ENCODE results near the gene NUDT4.
"Not testable (repeated sequence)": the region's sequence is repeated elsewhere in the genome, so short reads cannot be mapped to it uniquely, and the experiment has no call there.

NUDT4 gene

DNA sequence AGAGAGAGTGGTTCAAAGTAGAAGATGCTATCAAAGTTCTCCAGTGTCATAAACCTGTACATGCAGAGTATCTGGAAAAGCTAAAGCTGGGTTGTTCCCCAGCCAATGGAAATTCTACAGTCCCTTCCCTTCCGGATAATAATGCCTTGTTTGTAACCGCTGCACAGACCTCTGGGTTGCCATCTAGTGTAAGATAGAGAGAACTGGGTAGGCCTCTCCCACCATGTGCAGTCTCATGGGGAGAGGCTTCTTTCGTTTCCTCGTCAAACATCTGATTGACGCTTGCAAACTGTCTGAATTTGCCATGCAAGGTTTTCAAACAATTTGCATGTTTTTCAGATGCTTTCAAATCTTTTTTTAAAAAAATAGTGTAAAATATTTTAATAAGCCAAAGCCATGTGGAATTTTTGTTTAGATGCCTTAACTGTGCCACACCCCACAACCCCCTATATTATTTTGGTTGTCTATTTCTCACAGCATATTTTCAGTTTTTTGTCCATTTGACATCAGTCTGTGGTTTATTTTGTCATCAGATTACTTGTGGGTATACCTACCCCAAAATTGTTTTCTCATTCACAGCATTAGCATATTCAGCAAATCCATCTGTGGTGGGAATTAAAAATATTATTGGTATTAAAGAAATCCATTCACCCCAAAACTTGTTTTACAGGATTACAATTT, 21.6 kb downstream of the NUDT4 start:
- not testable (repeated sequence) for DNase-seq (ENCODE audit: low read depth)

DNA sequence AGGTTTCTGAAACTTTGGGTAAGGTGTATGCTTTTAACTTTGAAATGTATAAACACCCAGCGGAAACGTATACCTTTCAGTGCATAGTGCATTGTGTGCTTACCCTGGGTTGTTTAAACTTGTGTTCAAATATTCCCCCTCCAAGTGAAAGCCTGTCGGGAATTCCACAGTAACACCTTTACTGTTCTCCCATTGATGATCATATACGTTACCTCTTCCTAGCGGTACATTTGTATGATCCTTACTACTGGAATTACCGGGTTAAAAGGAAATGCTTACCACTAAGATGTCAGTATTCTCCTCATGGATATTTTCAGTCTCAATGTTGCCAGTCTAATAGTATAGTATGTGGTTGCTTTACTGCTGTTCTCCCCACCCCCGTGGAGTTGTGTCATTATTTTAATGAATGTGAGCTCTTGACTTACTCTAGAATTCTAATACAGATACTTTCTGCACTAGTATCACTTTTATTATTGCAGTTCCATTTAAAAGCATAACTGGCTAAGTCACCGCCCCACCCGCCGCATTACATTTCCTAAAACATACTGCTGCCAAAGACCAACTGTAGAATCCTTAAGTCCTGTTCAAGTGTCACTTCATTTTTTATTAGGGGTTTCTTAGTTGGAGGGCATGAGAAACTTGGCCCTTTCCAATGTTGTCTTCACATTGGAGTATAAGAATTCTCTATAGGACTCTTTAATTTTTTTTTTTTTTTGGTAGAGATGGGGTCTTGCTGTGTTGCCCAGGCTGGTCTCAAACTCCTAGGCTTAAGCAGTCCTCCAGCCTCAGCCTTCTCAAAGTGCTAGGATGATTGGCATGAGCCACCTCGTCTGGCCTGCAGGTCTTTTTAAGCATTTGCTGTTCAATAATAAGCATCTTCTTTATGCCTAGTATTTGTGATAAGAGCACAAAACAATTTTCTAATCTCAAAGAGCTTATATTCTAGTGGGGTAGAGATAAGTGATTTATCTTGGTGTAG, 24.9 kb downstream of the NUDT4 start:
- no peak for DNase-seq (ENCODE audit: low read depth)

DNA sequence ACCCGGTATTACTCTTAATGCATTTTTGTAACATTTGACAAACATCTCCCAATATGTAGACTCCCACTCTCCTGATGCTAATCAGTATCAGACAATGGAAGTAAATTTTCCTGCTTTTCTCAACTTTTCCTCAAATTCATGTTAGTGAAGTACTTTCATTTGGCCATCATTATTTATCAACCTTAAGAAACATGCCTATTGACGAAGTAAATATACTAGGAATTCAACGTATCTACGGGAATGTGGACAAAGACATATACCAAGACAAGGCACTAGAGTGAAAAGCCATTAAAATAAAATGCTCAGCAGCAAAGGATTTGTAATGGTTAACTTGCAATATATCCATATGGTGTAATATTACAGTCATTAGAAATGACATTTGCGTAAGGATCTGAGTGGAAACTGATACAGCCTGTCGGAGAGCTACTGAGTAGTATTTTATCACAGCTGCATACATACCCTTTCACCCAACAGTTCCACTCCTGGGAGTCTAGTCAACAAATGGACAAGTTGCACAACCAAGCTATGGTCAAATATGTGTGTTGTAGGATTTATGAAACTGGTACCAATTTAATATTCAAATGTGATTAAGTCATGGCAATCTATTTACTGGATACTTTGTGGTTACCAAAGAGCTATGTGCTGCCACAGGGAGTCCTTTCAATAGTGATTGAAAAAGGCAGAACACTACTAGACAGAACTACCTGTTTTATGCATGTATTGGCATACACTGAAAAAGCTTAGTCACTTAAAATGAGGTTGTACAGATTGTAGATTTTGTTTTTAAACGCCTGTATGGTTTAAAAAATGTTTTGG, 26.5 kb downstream of the NUDT4 start:
- DNase-seq (ENCODE audit: low read depth) = no peak

DNA sequence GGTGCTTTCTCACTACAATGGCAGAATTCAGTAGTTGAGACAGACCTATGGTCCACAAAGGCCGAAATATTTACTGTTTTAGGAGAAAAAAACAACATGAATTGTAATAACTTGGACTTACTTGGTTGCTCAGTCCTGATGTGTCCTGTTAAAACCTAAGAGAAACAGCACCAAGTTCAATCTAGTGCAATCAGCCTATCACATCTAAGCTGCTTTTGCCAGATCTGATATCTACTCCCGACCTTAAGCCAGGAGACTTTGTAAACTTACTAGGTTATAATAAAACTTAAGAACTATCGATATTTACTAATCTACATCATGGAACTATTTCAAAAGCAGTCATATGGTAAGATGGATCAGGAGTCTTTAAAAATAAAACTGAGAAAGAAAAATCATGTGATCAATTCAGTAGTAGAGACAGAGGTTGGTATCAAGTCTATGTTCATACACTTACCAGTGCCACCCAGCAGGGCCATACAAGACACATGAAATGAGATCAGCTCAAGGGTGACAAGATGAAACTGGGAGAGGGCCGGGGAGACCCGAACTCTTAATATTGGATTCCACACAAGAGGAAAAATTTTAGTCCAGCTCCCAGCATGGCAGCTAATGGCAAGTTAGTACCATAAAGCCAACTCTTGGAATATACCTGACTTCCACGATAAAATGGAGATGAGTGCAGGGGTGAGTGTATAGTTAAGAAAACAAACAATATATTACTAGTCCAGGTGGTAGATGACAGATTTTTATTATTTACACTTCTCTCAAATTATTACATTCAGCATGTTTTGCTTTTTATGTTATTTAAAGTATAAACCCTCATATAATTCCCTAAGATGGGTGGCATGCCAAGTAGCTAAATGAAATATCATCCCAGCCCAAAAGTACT, 27.5 kb downstream of the NUDT4 start:
- DNase-seq (ENCODE audit: low read depth) = no peak

DNA sequence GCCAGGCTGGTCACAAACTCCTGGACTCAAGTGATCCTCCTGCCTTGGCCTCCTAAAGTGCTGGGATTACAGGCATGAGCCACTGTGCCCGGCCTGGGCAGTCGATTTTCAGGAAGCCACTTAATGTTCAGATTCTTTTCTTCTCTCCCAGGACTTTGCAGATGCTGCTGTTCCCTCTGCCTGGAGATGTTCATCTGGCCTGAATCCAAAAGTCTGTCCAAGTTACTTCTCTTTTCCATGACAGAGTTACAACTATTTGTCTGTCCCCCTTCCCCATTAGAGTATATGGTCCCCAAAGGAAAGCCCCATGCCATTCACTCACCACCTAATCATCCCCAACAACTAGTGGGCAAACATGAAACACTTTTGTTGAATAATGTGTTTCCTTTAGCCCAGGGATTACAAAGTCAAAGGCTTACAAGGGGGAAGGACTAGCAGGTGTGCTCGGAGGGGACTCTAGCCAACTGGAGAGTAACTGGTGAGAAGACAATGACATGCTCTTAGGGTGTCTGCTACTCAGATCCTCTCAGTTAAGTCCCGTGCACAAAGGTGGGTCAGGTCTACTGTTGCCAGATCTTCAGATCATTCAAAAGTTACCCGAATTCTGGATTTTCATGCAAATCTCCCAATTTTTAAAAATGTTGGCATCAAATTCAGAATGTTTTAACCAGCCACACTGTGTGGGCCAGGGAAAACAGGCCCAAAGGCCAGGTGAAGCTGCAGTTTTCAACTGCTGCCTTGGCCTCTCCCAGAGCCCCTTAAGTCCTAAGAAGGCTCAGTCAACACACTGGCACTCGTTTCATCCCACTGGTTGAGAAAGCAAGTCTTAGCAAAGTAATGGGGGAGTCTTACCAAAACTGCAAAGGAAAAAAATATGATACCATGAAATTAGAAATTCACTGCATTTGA, 29.6 kb downstream of the NUDT4 start:
- DNase-seq (ENCODE audit: low read depth) = no peak

DNA sequence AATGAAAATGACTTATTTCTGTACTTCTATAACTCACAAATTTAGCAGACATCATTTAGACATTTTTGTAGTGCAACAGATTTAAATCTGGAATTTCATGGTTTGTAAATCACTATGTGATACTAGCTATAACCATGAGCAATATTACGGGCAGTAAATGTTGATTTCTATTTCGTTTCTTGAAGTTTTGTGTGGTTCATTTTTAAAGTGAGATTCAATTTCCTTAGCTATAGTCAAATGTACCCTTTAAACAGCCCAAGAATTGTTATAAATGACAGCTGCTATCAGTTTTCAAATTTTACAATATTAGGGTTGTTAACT, 30.2 kb downstream of the NUDT4 start:
- DNase-seq (ENCODE audit: low read depth) = no peak

DNA sequence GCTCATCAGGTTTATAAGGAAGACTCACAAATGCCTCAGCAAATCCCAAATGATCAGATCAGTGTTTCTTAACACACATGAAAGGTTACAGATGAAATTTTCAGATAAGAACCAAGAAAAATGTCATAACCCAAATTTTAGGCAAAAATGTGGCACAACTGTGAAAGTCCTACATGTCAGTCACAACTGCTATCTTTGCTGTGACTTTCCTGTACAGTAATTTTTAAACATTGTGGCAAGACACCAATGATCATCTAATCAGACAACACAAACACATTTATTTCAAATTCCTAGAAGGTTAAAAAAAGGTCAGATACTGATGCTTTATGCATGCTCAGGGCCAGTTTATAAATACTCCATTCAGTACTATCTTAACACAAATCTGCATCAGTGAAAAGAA, 31.1 kb downstream of the NUDT4 start:
- DNase-seq (ENCODE audit: low read depth) = no peak

DNA sequence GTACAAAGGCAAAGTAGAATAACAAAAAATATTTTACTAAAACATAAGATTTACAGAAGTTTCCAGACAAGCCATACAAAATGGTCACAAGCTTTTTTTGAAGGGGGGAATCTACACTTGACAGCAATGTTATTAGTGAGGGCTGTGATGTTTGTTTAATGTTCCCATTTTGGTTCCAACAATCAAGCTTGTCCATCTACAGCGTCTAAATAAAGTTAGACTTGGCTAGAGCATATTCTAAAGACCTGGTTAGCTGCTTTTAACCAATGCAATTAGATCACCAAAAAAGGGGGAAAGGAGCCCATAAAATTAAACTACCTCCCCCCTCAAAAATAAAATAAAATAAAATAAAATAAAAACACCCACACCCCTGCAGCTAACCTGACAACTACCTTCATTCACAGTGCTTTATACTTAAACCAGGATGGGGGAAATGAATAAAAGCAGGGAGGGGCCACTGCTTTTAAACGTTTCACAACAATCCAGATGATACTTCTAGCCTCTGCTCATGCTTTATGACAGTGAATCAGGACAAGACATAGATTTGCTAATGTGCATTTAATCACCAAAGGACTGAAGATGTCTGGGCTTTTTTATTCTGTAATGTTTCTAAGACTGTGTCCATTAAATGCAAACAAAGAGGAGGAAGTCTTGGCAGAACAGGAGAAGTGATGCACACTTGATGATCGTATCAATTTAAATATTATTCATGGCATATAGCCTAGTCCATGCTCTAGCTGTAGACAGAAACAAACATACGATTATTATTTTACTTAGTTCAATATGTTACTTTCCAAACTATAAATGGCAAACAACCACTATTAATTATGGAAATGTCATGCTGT, 31.8 kb downstream of the NUDT4 start:
- not testable (repeated sequence) for DNase-seq (ENCODE audit: low read depth)

DNA sequence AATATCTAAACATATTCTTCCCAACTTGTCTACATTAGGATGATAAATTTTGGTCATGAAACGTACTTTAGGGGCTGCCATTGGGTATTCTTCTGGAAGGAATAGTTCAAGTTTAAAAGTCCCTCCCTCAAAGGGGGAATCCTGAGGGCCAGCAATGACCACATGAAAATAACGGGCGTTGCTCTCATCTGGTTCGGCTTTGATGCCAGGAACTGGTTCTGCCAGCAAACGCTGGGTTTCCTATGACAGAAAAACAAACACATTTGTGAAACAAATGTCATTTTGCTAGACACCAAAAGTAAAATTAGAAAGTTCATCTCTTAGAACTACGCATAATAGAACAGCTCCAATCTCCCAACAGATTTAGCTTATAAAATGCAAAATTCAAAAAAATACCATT, 33.3 kb downstream of the NUDT4 start:
- DNase-seq (ENCODE audit: low read depth) = not testable (repeated sequence)

DNA sequence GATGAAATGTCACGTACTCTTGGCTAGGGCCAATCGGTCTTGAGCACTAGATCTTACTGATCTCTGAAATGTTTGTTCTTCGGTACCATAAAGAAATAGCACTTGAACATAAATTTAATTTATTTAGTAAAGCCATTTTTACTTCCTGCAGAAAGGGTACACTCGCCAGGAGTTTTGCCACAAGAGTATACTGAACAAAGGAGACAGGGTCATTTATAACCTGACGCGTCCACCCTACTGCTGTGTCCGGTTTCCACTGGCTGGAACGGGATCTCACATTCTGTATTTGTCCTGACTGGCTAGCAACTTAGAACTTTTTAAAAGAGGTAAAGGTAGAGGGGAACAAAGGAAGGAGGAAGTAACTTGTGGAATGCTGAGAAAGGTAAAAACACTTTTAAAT, 34.7 kb downstream of the NUDT4 start:
- DNase-seq (ENCODE audit: low read depth) = not testable (repeated sequence)

DNA sequence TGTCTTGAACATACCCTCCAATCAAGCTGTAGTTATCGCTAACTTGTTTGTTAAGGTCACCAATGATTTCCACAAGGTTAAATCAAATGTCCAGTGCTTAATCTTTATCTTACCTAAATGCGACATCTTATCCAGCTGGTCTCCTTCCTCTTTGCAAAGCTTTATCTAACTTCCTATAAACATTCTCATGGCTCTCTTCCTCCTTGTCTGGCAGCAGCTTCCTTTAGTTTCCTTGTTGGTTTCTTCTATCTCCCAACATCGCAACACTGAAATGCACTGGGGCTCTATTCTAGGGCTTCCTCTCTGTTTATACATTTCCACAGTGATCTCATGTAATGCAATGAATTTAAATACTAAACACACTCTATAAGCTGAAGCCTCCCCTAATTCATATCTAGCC, 35.3 kb downstream of the NUDT4 start:
- no peak for DNase-seq (ENCODE audit: low read depth)

DNA sequence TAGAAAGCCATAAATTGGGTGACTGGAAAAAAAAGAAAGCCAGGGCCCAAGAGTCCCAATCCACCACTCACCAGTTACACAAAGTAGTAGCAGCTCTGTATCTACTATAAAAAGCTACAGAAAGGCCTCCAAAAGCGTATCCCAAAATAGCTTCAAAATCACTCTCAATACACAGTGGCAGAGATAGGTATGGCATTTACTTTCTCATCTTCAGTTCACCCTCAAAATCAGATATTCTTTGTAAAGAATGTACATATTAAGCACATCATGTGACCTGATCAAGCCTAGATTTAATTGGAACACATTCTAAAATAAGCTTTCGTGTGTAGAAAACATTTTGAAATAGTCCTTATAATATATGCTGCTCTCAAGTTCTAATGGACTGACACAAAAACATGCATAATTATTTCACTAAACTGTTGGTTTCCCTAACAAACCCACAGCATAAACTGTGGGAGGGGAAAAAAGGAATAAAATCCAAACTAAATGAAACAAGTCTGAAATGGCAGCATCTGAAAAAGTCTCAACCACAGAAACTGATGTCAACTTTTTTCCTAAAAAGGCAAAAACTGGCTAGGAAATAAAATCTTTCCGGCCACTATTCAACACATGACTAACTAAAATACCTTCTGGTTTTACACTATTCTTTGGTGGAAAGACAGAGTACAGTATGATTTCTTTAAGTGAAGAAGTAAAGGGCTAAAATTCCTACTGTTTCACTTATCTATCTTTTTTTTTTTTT, 38.2 kb downstream of the NUDT4 start:
- DNase-seq (ENCODE audit: low read depth) = no peak

DNA sequence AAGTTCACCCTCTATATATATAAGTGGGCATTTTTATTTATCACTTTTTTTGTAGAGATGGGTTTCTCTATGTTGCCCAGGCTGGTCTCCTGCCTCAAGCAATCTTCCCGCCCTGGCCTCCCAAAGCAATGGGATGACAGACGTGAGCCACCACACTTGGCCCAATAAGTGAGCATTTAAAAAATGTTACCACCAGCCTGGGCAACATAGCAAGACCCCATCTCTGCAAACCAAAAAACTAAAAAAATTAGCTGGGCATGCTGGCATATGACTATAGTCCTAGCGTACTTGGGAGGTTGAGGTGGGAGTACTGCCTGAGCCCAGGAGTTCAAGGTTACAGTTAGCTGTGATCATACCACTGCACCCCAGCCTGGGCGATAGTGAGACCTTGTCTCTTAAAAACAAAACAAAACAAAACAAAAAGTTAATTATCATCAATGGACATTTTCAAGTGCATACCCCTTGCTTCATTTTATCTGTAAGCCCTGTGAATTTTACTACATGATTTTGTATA, 40.3 kb downstream of the NUDT4 start:
- no peak for DNase-seq (ENCODE audit: low read depth)

DNA sequence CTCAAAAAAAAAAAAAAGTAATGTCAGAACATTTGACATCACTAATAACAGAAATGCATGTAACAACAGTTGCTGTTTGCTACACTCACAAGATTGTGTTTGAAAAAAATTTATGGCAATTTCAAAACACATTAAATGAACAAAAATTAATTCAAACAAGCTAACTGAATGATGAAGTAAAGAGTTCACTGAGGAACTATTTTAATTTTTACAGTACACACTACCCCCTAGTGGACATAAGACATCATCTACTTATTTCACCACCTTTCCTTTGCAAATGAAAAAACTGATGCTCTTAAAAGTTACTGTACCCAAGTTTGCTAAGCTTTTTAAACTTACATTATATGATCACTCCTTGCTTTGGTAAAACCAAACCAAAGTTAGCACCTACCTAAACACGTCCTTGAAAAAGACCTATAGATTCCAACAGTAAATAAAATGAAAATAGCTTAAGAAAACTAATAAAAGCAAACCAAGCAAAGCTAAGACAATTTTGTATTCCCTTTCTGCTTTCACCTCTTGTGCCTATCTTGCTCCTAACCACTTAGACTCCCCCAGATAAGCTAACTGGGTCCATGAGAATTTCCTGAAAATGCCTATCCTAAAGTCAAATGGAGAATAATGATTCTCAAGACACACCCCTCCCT, 41.8 kb downstream of the NUDT4 start:
- DNase-seq (ENCODE audit: low read depth) = no peak

DNA sequence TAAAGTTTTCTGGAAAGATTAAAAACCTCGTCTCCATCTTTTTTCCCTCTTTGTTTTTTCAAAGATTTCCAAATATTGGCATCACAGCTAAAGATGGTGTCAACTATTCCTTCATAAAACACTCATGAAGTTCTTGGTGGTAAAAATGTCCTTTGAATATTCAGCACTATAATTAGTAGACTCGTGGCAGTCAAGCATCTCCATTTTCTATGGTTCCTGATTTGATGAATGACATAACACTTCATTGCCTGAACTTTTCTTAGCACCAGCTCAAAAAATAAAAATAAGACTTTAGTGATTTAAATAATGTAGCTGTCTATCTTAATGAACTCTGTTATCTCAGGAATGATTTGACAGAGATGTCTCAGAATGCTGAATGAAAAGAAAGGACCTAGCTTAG, 44.3 kb downstream of the NUDT4 start:
- no peak for DNase-seq (ENCODE audit: low read depth)

DNA sequence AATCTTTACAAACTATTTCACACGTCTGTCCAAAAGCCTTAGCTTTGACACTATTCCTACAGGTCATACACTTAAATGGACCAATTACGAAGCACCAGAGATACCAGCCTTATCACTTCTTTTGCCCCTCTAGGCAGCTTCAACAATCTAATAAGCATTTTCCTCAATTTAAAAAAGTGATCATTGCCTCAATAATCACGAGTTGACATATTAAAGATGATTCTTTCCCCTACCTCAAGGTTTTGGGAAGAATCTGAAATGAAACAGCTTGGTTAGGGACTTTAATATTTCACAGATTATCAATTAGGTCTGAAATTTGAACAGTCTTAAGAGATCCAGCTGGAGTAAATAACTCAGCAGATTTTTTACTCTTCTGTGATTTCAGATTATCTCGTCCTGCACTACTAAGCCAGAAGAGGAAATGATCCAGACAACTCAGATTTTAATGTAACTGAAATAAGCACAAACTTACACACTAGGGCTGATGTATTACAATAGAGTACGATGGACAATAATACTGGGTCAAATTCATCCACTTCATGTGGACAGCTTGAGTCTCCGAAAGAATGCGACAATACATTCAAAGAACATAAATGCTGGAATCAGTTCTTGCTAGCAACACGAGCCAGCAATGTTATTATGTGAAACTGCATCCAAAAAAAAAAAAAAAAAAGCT, 48.1 kb downstream of the NUDT4 start:
- no peak for DNase-seq (ENCODE audit: low read depth)

DNA sequence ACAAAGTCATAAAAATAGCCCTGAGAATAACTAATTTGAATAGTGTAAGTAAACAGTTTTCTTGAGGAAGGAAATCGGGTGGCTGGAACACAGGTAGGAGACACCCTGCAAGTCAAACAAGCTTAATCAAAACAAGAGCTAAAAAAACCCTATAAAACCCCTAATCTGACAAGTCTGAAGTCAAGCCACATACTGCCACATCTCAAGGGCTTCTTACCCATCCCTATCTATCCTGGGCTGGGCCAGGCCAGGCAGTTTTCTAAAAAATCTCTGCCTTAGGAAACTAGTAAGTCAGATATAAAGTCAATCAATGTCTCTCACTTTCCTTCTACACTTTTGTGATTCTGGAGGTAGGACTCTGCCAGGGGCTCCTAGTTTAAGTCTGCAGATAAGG, 48.7 kb downstream of the NUDT4 start:
- no peak for DNase-seq (ENCODE audit: low read depth)

Data from activated T-cell treated with anti-CD3 and anti-CD28 coated beads for 1 hour (primary cell).